ENCODE data around the gene SERPINB1. TPM values are rescaled to one million over a fixed set of nuclear protein-coding genes. Genes with fewer than 3 reads are reported as not detected.

SERPINB1 gene
- total RNA-seq, 3 donors from 2014 or later (not counting 1 experiment from before 2014, with no cell fraction given): 74.8 to 80.2 (median 78.1) TPM

DNA sequence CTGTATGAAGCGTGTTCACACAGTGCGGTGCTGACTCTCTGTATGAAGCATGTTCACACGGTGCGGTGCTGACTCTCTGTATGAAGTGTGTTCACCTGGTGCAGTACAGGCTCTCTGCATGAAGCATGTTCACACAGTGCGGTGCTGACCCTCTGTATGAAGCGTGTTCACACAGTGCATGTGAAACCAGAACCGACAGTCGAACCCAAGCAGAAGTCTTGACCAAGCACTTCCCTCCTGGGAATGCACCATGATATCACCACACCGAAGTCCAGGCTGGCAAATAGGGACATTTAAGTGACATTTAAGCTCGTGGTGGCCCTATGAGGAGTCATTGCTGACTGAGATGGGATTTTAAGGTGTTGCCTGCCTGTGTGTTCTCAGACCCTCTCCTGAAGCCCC, 11.3 kb upstream of the SERPINB1 start:
- H3K27ac ChIP-seq (ENCODE audit: low read length): no peak overlapping the region
- TF ChIP-seq, protein P1, sequence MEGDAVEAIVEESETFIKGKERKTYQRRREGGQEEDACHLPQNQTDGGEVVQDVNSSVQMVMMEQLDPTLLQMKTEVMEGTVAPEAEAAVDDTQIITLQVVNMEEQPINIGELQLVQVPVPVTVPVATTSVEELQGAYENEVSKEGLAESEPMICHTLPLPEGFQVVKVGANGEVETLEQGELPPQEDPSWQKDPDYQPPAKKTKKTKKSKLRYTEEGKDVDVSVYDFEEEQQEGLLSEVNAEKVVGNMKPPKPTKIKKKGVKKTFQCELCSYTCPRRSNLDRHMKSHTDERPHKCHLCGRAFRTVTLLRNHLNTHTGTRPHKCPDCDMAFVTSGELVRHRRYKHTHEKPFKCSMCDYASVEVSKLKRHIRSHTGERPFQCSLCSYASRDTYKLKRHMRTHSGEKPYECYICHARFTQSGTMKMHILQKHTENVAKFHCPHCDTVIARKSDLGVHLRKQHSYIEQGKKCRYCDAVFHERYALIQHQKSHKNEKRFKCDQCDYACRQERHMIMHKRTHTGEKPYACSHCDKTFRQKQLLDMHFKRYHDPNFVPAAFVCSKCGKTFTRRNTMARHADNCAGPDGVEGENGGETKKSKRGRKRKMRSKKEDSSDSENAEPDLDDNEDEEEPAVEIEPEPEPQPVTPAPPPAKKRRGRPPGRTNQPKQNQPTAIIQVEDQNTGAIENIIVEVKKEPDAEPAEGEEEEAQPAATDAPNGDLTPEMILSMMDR (IDR thresholded peaks at IDR 0.05): no peak
- no peaks in the 10 kb centered on the region for H3K9me3 ChIP-seq (ENCODE audit: control insufficient read depth, insufficient read depth, low read length)
- intact Hi-C loops (cut with micrococcal nuclease): no loop called here
- no peaks in the 10 kb centered on the region for H3K27me3 ChIP-seq (ENCODE audit: control insufficient read depth, insufficient read depth, low read length)
- no peaks in the 10 kb centered on the region for H3K36me3 Mint-ChIP-seq
- DNase-seq: no peak
- H3K4me3 ChIP-seq (ENCODE audit: low read length): no peak overlapping the region
- H3K27ac Mint-ChIP-seq: peak overlapping the region in 1 of 2 donors; percentile 97
- WGBS (ENCODE audit: insufficient coverage): 92% methylated on average over 10 of the region's 10 CpGs
- no peaks in the 10 kb centered on the region for H3K36me3 ChIP-seq (ENCODE audit: control insufficient read depth, insufficient read depth, low read length)
- H3K4me1 ChIP-seq (ENCODE audit: control insufficient read depth, insufficient read depth, low read length): peaks cover 50% of the 10 kb centered on the region
- H3K4me1 Mint-ChIP-seq: peaks cover 39 to 48% of the 10 kb centered on the region in 2 donors
- no peak overlapping the region for H3K4me3 Mint-ChIP-seq
- no peaks in the 10 kb centered on the region for H3K27me3 Mint-ChIP-seq (ENCODE audit: low read depth in 2 of 2)
- ATAC-seq: no peak
- no peaks in the 10 kb centered on the region for H3K9me3 Mint-ChIP-seq

DNA sequence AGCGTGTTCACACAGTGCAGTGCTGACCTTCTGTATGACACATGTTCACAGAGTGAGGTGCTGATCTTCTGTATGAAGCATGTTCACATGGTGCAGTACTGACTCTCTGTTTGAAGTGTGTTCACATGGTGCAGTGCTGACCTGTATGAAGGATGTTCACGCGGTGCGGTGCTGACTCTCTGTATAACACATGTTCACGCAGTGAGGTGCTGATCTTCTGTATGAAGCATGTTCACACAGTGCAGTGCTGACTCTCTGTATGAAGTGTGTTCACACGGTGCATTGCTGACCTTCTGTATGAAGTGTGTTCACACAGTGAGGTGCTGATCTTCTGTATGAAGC, 10.8 kb upstream of the SERPINB1 start:
- Mint-ChIP-seq H3K4me1 (peaks cover 35 to 44% of the 10 kb centered on the region in 2 donors), H3K4me3 (no peak overlapping the region), H3K9me3 (no peaks in the 10 kb centered on the region), H3K27me3 (ENCODE audit: low read depth in 2 of 2) (no peaks in the 10 kb centered on the region), H3K36me3 (no peaks in the 10 kb centered on the region), H3K27ac (peak overlapping the region in 1 of 2 donors; percentile 97)
- Histone ChIP-seq H3K27ac (ENCODE audit: low read length) (no peak overlapping the region), H3K36me3 (ENCODE audit: control insufficient read depth, insufficient read depth, low read length) (no peaks in the 10 kb centered on the region), H3K27me3 (ENCODE audit: control insufficient read depth, insufficient read depth, low read length) (no peaks in the 10 kb centered on the region), H3K9me3 (ENCODE audit: control insufficient read depth, insufficient read depth, low read length) (no peaks in the 10 kb centered on the region), H3K4me1 (ENCODE audit: control insufficient read depth, insufficient read depth, low read length) (peaks cover 45% of the 10 kb centered on the region), H3K4me3 (ENCODE audit: low read length) (no peak overlapping the region)
- intact Hi-C loops (cut with micrococcal nuclease): no loop called here
- TF ChIP-seq, protein P1 (IDR thresholded peaks at IDR 0.05): no peak
- DNase-seq (no peak), ATAC-seq (no peak)
- 81% methylated on average over 6 of the region's 6 CpGs for WGBS (ENCODE audit: insufficient coverage)

DNA sequence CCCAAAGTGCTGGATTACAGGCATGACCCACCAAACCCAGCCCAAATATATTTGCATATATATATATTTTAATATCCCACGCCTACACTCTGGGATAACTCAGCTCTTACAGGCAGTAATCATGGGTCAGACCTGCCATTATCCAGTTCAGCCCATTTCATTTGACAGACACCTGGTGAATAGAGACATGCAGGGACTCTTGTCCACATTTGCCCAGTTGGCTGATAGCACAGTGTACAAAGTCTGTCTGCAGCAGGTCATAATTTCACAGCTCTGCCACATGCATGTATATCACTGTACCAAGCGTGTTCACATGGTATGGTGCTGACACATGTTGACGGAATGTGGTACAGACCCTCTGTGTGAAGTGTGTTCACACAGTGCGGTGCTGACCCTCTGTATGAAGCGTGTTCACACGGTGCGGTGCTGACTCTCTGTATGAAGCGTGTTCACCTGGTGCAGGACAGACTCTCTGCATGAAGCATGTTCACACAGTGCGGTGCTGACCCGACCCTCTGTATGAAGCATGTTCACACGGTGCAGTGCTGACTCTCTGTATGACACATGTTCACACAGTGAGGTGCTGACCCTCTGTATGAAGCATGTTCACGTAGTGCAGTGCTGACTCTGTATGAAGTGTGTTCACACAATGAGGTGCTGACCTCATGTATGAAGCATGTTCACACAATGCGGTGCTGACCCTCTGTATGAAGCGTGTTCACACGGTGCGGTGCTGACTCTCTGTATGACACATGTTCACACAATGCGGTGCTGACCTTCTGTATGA, 10.3 kb upstream of the SERPINB1 start:
- DNase-seq (no peak), ATAC-seq (no peak)
- 97% methylated on average over 17 of the region's 17 CpGs for WGBS (ENCODE audit: insufficient coverage)
- Histone ChIP-seq H3K4me3 (ENCODE audit: low read length) (no peak overlapping the region), H3K27ac (ENCODE audit: low read length) (no peak overlapping the region), H3K4me1 (ENCODE audit: control insufficient read depth, insufficient read depth, low read length) (peaks cover 40% of the 10 kb centered on the region), H3K36me3 (ENCODE audit: control insufficient read depth, insufficient read depth, low read length) (no peaks in the 10 kb centered on the region), H3K27me3 (ENCODE audit: control insufficient read depth, insufficient read depth, low read length) (no peaks in the 10 kb centered on the region), H3K9me3 (ENCODE audit: control insufficient read depth, insufficient read depth, low read length) (no peaks in the 10 kb centered on the region)
- H3K36me3 Mint-ChIP-seq: no peaks in the 10 kb centered on the region
- intact Hi-C loops (cut with micrococcal nuclease): no loop called here
- H3K27ac Mint-ChIP-seq: no peak overlapping the region
- peaks cover 29 to 38% of the 10 kb centered on the region in 2 donors for H3K4me1 Mint-ChIP-seq
- no peaks in the 10 kb centered on the region for H3K27me3 Mint-ChIP-seq (ENCODE audit: low read depth in 2 of 2)
- no peak overlapping the region for H3K4me3 Mint-ChIP-seq
- TF ChIP-seq, protein P1 (IDR thresholded peaks at IDR 0.05): no peak
- no peaks in the 10 kb centered on the region for H3K9me3 Mint-ChIP-seq
